Measurements from ENCODE around the gene TRABD2B.

TRABD2B gene

DNA sequence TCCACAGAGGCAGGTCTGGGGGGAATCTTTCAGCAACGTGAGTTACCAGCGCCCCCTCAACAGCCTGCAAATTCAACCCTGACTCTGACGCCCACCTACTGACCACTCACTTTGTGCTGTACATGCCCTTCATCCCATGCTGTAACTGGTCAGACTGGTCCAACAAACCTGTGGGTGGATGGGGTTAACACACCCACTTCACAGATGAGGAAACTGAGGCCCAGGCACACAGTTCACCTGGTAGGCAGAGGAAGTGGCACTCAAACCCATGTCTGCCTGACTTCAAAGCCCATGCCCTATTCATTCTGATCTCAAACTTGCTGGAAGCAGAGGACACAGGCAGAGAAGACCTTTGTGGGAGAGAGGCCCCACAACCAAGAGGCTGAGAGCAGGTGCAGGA is 172.9 kb downstream of the TRABD2B start:
- Histone ChIP-seq H3K9me2 (replicated peaks; ENCODE audit: control insufficient read depth, low read length) (no peaks in the 10 kb centered on the region), H3F3A (ENCODE audit: control insufficient read depth, insufficient read depth) (no peaks in the 10 kb centered on the region), H3K79me2 (ENCODE audit: control insufficient read depth, low read length) (no peaks in the 10 kb centered on the region), H3K4me2 (ENCODE audit: low read length) (no peak overlapping the region), H3K36me3 (ENCODE audit: control insufficient read depth, low read length) (no peaks in the 10 kb centered on the region), H3K4me1 (ENCODE audit: control insufficient read depth, low read length) (no peaks in the 10 kb centered on the region), H3K9me3 (ENCODE audit: control insufficient read depth, insufficient read depth, low read length) (no peaks in the 10 kb centered on the region), H3K27ac (ENCODE audit: low read depth, low read length) (no peak overlapping the region), H3K4me3 (ENCODE audit: low read length) (no peak overlapping the region), H4K20me1 (ENCODE audit: control insufficient read depth, insufficient read depth, low read depth, low read length) (no peaks in the 10 kb centered on the region), H3K27me3 (ENCODE audit: control insufficient read depth, low read length) (peaks cover 7% of the 10 kb centered on the region; the same call in 1 of the 2 replicates)
- no peak for TF ChIP-seq EZH2phosphoT487 (IDR thresholded peaks at IDR 0.05; ENCODE audit: borderline replicate concordance, low read length)
- TF ChIP-seq, protein P1, sequence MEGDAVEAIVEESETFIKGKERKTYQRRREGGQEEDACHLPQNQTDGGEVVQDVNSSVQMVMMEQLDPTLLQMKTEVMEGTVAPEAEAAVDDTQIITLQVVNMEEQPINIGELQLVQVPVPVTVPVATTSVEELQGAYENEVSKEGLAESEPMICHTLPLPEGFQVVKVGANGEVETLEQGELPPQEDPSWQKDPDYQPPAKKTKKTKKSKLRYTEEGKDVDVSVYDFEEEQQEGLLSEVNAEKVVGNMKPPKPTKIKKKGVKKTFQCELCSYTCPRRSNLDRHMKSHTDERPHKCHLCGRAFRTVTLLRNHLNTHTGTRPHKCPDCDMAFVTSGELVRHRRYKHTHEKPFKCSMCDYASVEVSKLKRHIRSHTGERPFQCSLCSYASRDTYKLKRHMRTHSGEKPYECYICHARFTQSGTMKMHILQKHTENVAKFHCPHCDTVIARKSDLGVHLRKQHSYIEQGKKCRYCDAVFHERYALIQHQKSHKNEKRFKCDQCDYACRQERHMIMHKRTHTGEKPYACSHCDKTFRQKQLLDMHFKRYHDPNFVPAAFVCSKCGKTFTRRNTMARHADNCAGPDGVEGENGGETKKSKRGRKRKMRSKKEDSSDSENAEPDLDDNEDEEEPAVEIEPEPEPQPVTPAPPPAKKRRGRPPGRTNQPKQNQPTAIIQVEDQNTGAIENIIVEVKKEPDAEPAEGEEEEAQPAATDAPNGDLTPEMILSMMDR (IDR thresholded peaks at IDR 0.05; ENCODE audit: low read depth, low read length, poor library complexity, severe bottlenecking): no peak

DNA sequence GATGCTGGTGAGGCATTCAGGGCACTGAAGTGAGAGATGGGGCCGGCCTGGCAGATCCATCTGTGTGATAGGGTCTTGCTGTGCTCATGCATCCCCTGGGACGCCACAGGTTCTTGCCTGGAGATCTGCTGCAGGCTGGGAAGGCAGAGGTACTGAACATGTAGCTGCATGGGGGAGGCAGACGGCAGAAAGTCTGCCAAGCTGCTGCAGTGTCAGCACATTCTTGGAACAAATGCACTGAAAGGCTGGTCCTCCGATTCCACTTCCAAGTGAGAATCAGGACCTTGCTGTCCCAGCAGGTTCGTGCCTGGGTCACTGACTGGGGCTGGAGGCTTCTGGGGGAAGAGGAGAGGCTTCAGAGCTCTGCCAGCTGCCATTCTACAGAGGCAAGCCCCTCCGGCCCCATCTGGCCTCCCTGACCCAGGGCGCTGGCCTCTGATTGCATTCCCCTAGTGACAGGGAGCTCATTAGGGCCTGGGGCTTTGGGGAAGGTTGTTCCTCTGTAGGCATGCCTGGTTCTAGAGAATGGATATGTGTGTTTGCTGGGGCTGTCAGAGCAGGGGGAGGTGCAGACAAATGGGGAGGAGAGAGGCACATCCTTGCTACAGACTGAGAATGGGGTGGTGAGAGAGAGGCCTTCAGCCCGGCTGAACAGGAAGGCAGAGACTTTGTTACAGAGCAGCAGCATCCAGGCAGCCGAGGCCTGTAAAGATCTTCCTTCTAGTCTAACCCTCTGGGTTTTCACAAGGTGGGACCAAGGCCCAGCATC is 174.0 kb downstream of the TRABD2B start:
- no peaks in the 10 kb centered on the region for H3K9me3 ChIP-seq (ENCODE audit: control insufficient read depth, insufficient read depth, low read length)

DNA sequence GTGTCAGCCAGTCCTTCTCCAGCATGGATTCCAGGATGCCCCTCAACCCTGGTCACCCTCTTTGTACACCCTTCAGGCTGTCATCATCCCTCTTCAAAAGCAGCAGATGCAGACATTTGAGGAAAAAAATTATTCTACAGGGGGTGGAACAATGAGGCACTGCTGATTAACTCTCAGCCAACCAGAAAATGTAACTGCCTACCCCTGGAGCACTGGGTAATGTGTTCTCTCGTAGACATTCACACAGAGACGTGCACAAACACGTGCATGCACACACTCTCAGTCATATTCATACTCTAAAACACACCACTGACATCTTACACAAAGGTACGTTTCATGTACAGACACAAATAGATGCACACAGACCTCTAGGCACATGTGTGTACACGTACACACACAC is 175.4 kb downstream of the TRABD2B start:
- H4K20me1 ChIP-seq (ENCODE audit: control insufficient read depth, insufficient read depth, low read depth, low read length): no peaks in the 10 kb centered on the region
- no peaks in the 10 kb centered on the region for H3K4me1 ChIP-seq (ENCODE audit: control insufficient read depth, low read length)
- TF ChIP-seq EZH2phosphoT487 (IDR thresholded peaks at IDR 0.05; ENCODE audit: borderline replicate concordance, low read length): no peak
- TF ChIP-seq, protein P1 (IDR thresholded peaks at IDR 0.05; ENCODE audit: low read depth, low read length, poor library complexity, severe bottlenecking): no peak
- H3K4me2 ChIP-seq (ENCODE audit: low read length): no peak overlapping the region
- H3K4me3 ChIP-seq (ENCODE audit: low read length): no peak overlapping the region
- H3K9me2 ChIP-seq (replicated peaks; ENCODE audit: control insufficient read depth, low read length): no peaks in the 10 kb centered on the region
- H3K9me3 ChIP-seq (ENCODE audit: control insufficient read depth, insufficient read depth, low read length): no peaks in the 10 kb centered on the region
- no peaks in the 10 kb centered on the region for H3K36me3 ChIP-seq (ENCODE audit: control insufficient read depth, low read length)
- no peak overlapping the region for H3K27ac ChIP-seq (ENCODE audit: low read depth, low read length)
- no peaks in the 10 kb centered on the region for H3K79me2 ChIP-seq (ENCODE audit: control insufficient read depth, low read length)
- H3F3A ChIP-seq (ENCODE audit: control insufficient read depth, insufficient read depth): no peaks in the 10 kb centered on the region
- H3K27me3 ChIP-seq (ENCODE audit: control insufficient read depth, low read length): peaks cover 7% of the 10 kb centered on the region; the same call in 1 of the 2 replicates

More for the DNA sequence above, 174.0 kb downstream of the TRABD2B start:
- H4K20me1 ChIP-seq (ENCODE audit: control insufficient read depth, insufficient read depth, low read depth, low read length): no peaks in the 10 kb centered on the region
- no peaks in the 10 kb centered on the region for H3K36me3 ChIP-seq (ENCODE audit: control insufficient read depth, low read length)
- no peaks in the 10 kb centered on the region for H3K4me1 ChIP-seq (ENCODE audit: control insufficient read depth, low read length)
- H3K4me2 ChIP-seq (ENCODE audit: low read length): no peak overlapping the region
- TF ChIP-seq, protein P1 (IDR thresholded peaks at IDR 0.05; ENCODE audit: low read depth, low read length, poor library complexity, severe bottlenecking): no peak
- no peak for TF ChIP-seq EZH2phosphoT487 (IDR thresholded peaks at IDR 0.05; ENCODE audit: borderline replicate concordance, low read length)
- H3K79me2 ChIP-seq (ENCODE audit: control insufficient read depth, low read length): no peaks in the 10 kb centered on the region
- no peak overlapping the region for H3K4me3 ChIP-seq (ENCODE audit: low read length)
- no peak overlapping the region for H3K27ac ChIP-seq (ENCODE audit: low read depth, low read length)
- H3F3A ChIP-seq (ENCODE audit: control insufficient read depth, insufficient read depth): no peaks in the 10 kb centered on the region
- no peaks in the 10 kb centered on the region for H3K9me2 ChIP-seq (replicated peaks; ENCODE audit: control insufficient read depth, low read length)
- H3K27me3 ChIP-seq (ENCODE audit: control insufficient read depth, low read length): peaks cover 7% of the 10 kb centered on the region; the same call in 1 of the 2 replicates
